HG02571 (cell line): ENCODE measurements around the gene MRPL14.

Experiments used
- ATAC-seq: cut with Tn5 transposase; IDR thresholded peaks from one replicate; pipeline ENCODE4 v1.9.1; 2021; ENCODE audit warnings: mild to moderate bottlenecking, moderate library complexity; ENCODE audit not compliant: unreplicated experiment

MRPL14 gene

GRCh38 chr6:44127186-44128019, at the start of gene MRPL14, which contains the start of gene TMEM63B:
MRPL14 (minus strand) TSS chr6:44127452; CDS start chr6:44116611, 10,841 bp downstream.
TMEM63B (plus strand) TSS chr6:44127554; CDS start chr6:44134585, 7,031 bp downstream.
- ATAC-seq: peak; percentile 67

- ATAC-seq: no peak
Observed at GRCh38 chr6:44176130-44176761, 49.0 kb upstream of the MRPL14 start.

- peak; percentile 62 for ATAC-seq
Observed at GRCh38 chr6:44172731-44173500, 45.7 kb upstream of the MRPL14 start.

- no peak for ATAC-seq
Observed at GRCh38 chr6:44171899-44172546, 44.8 kb upstream of the MRPL14 start.

- no peak for ATAC-seq
Observed at GRCh38 chr6:44169886-44170570, 42.8 kb upstream of the MRPL14 start.

- ATAC-seq: no peak
Observed at GRCh38 chr6:44169154-44169553, 41.9 kb upstream of the MRPL14 start.

- ATAC-seq: no peak
Observed at GRCh38 chr6:44167567-44167966, 40.3 kb upstream of the MRPL14 start.

GRCh38 chr6:44166591-44167184, 39.4 kb upstream of the MRPL14 start:
- no peak for ATAC-seq

- no peak for ATAC-seq
Observed at GRCh38 chr6:44166116-44166515, 38.9 kb upstream of the MRPL14 start.

GRCh38 chr6:44162876-44163625, 35.8 kb upstream of the MRPL14 start:
- no peak for ATAC-seq

- no peak for ATAC-seq
Observed at GRCh38 chr6:44161997-44162338, 34.7 kb upstream of the MRPL14 start.

GRCh38 chr6:44158770-44159228, 31.5 kb upstream of the MRPL14 start, which contains the start of gene CAPN11:
CAPN11 (plus strand) TSS chr6:44158820; CDS start chr6:44158849, 29 bp downstream.
- no peak for ATAC-seq

GRCh38 chr6:44157152-44157521, 29.9 kb upstream of the MRPL14 start:
- no peak for ATAC-seq

GRCh38 chr6:44156494-44157151, 29.4 kb upstream of the MRPL14 start:
- ATAC-seq: no peak

GRCh38 chr6:44154067-44154466, 26.8 kb upstream of the MRPL14 start:
- no peak for ATAC-seq

- ATAC-seq: no peak
Observed at GRCh38 chr6:44152533-44152932, 25.3 kb upstream of the MRPL14 start.

- no peak for ATAC-seq
Observed at GRCh38 chr6:44152109-44152461, 24.8 kb upstream of the MRPL14 start.

GRCh38 chr6:44151348-44152108, 24.3 kb upstream of the MRPL14 start:
- no peak for ATAC-seq
